ENCODE results near the gene LAMB1.

DNA sequence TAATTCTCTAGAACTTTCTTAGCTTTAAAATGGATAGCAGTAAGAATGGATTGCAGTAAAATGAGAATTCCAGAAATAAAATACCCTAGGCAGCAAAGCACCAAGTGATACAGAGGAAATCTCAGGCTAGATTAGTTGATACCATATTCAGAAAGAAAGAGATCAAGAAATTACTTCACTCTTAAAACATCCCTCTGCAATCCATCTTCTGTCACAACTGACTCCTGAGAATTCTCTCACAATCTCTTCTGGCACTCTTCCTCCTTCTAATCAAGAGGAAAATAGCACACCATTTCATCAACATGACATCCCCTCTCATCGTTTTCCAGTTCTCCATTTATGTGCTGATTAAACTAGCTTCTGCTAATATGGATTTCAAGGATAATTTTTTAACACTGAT is 42.2 kb upstream of the LAMB1 start:
- TF ChIP-seq CTCF (IDR thresholded peaks at IDR 0.05): no peak
- TF ChIP-seq POLR2A (IDR thresholded peaks at IDR 0.05): no peak

All from lower leg skin (tissue), 3 donors.